WTC11 (cell line): ENCODE data around the gene FCHSD2.

Source experiments
- CREB1 ChIP-seq: sonication (generic); formaldehyde crosslinking; IDR thresholded peaks from 2 replicates; pipeline ENCODE4 v1.8.0; 2023; ENCODE audit warnings: mild to moderate bottlenecking, missing genetic modification reagents
- CTCF ChIP-seq: fragments of 200-600 bp; IDR thresholded peaks from 2 replicates; pipeline ENCODE4 v1.8.0; 2022; ENCODE audit warnings: antibody characterized with exemption
- KAT7 ChIP-seq: sonication (generic); formaldehyde crosslinking; IDR thresholded peaks from 2 replicates; pipeline ENCODE4 v1.8.1; 2023; ENCODE audit warnings: missing genetic modification reagents, mild to moderate bottlenecking, borderline replicate concordance
- NR1H2 ChIP-seq: sonication (generic); formaldehyde crosslinking; IDR thresholded peaks from 2 replicates; pipeline ENCODE4 v1.9.0; 2021; ENCODE audit warnings: mild to moderate bottlenecking, moderate library complexity, missing genetic modification reagents
- SMAD3 ChIP-seq: sonication (generic); formaldehyde crosslinking; IDR thresholded peaks from 2 replicates; pipeline ENCODE4 v1.8.0; 2022; ENCODE audit warnings: missing genetic modification reagents, mild to moderate bottlenecking, borderline replicate concordance
- SP1 ChIP-seq: sonication (generic); formaldehyde crosslinking; conservative IDR thresholded peaks from 2 replicates; pipeline ENCODE4 v1.8.1; 2022; ENCODE audit warnings: missing genetic modification reagents
- TEAD4 ChIP-seq: sonication (generic); formaldehyde crosslinking; IDR thresholded peaks from 2 replicates; pipeline ENCODE4 v1.8.0; 2022; ENCODE audit warnings: mild to moderate bottlenecking, missing genetic modification reagents
- ZMAT4 ChIP-seq: fragments of 250-450 bp; sonication (Bioruptor Pico); IDR thresholded peaks from 2 replicates; pipeline ENCODE4 v1.9.0; 2021; ENCODE audit warnings: mild to moderate bottlenecking
- ZNF232 ChIP-seq: sonication (generic); formaldehyde crosslinking; IDR thresholded peaks from 2 replicates; pipeline ENCODE4 v1.8.0; 2022; ENCODE audit warnings: mild to moderate bottlenecking, missing genetic modification reagents
- TF ChIP-seq, protein P1 (sequence below): sonication (generic); formaldehyde crosslinking; IDR thresholded peaks from 2 replicates; pipeline ENCODE4 v1.8.0; 2022; ENCODE audit warnings: missing genetic modification reagents
- TF ChIP-seq, protein P2 (sequence below): sonication (generic); formaldehyde crosslinking; IDR thresholded peaks from 2 replicates; pipeline ENCODE4 v1.8.0; 2022; ENCODE audit warnings: mild to moderate bottlenecking, missing genetic modification reagents
- TF ChIP-seq, protein P3 (sequence below): sonication (generic); formaldehyde crosslinking; IDR thresholded peaks from 2 replicates; pipeline ENCODE4 v1.8.0; 2022; ENCODE audit warnings: mild to moderate bottlenecking, missing genetic modification reagents
- TF ChIP-seq, protein P4 (sequence below): sonication (generic); formaldehyde crosslinking; IDR thresholded peaks from 2 replicates; pipeline ENCODE4 v1.8.1; 2022; ENCODE audit warnings: missing genetic modification reagents, borderline replicate concordance
- TF ChIP-seq, protein P5 (sequence below): fragments of 250-450 bp; sonication (Bioruptor Pico); IDR thresholded peaks from 2 replicates; pipeline ENCODE4 v1.9.0; 2021; ENCODE audit warnings: moderate library complexity, mild to moderate bottlenecking, inconsistent platforms, borderline replicate concordance

DNA sequence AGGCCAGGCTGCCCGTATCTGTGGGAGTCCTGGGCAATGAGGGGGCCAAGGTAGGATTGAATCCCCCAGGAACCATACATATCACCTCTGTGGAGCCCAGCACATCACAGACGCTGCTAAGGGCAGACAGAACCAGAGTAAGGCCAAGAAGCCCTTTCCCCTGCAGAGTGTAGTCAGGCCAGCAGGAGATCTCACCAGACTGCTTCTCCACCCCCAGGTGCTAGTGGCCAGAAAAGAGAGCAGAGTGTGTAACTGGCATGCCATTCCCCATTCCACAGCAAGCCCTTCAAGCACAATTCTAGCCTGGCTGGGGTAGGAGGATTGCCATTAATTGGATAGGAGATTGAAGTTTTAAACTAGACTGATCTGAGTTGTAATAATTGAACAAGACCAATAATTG, 28.0 kb upstream of the FCHSD2 start:
- TF ChIP-seq ZNF232 (CRISPR knock-in tag) (no peak), CTCF (no peak), SP1 (CRISPR knock-in tag) (no peak), CREB1 (CRISPR knock-in tag) (no peak), NR1H2 (CRISPR knock-in tag) (no peak), SMAD3 (no peak), KAT7 (no peak), ZMAT4 (no peak), TEAD4 (no peak)
- TF ChIP-seq, protein P1, sequence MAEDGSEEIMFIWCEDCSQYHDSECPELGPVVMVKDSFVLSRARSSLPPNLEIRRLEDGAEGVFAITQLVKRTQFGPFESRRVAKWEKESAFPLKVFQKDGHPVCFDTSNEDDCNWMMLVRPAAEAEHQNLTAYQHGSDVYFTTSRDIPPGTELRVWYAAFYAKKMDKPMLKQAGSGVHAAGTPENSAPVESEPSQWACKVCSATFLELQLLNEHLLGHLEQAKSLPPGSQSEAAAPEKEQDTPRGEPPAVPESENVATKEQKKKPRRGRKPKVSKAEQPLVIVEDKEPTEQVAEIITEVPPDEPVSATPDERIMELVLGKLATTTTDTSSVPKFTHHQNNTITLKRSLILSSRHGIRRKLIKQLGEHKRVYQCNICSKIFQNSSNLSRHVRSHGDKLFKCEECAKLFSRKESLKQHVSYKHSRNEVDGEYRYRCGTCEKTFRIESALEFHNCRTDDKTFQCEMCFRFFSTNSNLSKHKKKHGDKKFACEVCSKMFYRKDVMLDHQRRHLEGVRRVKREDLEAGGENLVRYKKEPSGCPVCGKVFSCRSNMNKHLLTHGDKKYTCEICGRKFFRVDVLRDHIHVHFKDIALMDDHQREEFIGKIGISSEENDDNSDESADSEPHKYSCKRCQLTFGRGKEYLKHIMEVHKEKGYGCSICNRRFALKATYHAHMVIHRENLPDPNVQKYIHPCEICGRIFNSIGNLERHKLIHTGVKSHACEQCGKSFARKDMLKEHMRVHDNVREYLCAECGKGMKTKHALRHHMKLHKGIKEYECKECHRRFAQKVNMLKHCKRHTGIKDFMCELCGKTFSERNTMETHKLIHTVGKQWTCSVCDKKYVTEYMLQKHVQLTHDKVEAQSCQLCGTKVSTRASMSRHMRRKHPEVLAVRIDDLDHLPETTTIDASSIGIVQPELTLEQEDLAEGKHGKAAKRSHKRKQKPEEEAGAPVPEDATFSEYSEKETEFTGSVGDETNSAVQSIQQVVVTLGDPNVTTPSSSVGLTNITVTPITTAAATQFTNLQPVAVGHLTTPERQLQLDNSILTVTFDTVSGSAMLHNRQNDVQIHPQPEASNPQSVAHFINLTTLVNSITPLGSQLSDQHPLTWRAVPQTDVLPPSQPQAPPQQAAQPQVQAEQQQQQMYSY (CRISPR knock-in tag) = no peak
- TF ChIP-seq, protein P2, sequence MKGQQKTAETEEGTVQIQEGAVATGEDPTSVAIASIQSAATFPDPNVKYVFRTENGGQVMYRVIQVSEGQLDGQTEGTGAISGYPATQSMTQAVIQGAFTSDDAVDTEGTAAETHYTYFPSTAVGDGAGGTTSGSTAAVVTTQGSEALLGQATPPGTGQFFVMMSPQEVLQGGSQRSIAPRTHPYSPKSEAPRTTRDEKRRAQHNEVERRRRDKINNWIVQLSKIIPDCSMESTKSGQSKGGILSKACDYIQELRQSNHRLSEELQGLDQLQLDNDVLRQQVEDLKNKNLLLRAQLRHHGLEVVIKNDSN (CRISPR knock-in tag) = no peak
- TF ChIP-seq, protein P3, sequence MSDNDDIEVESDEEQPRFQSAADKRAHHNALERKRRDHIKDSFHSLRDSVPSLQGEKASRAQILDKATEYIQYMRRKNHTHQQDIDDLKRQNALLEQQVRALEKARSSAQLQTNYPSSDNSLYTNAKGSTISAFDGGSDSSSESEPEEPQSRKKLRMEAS (CRISPR knock-in tag) = no peak
- TF ChIP-seq, protein P4, sequence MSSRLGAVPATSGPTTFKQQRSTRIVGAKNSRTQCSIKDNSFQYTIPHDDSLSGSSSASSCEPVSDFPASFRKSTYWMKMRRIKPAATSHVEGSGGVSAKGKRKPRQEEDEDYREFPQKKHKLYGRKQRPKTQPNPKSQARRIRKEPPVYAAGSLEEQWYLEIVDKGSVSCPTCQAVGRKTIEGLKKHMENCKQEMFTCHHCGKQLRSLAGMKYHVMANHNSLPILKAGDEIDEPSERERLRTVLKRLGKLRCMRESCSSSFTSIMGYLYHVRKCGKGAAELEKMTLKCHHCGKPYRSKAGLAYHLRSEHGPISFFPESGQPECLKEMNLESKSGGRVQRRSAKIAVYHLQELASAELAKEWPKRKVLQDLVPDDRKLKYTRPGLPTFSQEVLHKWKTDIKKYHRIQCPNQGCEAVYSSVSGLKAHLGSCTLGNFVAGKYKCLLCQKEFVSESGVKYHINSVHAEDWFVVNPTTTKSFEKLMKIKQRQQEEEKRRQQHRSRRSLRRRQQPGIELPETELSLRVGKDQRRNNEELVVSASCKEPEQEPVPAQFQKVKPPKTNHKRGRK (CRISPR knock-in tag) = no peak
- TF ChIP-seq, protein P5, sequence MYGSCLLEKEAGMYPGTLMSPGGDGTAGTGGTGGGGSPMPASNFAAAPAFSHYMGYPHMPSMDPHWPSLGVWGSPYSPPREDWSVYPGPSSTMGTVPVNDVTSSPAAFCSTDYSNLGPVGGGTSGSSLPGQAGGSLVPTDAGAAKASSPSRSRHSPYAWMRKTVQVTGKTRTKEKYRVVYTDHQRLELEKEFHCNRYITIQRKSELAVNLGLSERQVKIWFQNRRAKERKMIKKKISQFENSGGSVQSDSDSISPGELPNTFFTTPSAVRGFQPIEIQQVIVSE (CRISPR knock-in tag) = no peak
